GM21825 (cell line): Measurements from ENCODE around the gene UBTD1.

Experiments
- ATAC-seq: cut with Tn5 transposase; IDR thresholded peaks from one replicate; pipeline ENCODE4 v1.9.1; 2021; ENCODE audit warnings: mild to moderate bottlenecking, moderate library complexity; ENCODE audit not compliant: unreplicated experiment

The UBTD1 gene

GRCh38 chr10:97481071-97481470, 17.7 kb upstream of the UBTD1 start:
- ATAC-seq, result no peak

DNA sequence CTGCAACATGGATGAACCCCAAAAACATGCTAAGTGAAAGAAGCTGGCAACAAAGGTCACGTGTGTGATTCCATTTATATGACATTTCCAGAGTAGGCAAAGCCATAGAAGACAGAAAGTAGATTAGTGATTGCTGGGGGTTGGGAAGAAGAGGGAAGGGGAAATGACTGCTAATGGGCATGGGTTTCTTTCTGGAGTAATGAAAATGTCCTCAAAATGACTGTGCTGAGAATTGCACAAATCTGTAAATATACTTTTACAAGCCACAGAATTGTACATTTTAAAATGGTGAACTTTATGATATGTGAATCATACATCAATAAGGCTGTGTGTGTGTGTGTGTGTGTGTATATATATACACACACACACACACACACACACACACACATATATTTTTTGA, 16.3 kb upstream of the UBTD1 start:
- no peak for ATAC-seq

GRCh38 chr10:97483506-97483905, 15.2 kb upstream of the UBTD1 start:
- ATAC-seq, result no peak

GRCh38 chr10:97483921-97484320, 14.8 kb upstream of the UBTD1 start:
- ATAC-seq, result no peak

- ATAC-seq, result no peak
These were observed 13.0 kb upstream of the UBTD1 start for GRCh38 chr10:97485647-97486281.

- no peak for ATAC-seq
These were observed 8.1 kb upstream of the UBTD1 start for GRCh38 chr10:97490592-97490991.

GRCh38 chr10:97494151-97494550, 4.6 kb upstream of the UBTD1 start:
- no peak for ATAC-seq

DNA sequence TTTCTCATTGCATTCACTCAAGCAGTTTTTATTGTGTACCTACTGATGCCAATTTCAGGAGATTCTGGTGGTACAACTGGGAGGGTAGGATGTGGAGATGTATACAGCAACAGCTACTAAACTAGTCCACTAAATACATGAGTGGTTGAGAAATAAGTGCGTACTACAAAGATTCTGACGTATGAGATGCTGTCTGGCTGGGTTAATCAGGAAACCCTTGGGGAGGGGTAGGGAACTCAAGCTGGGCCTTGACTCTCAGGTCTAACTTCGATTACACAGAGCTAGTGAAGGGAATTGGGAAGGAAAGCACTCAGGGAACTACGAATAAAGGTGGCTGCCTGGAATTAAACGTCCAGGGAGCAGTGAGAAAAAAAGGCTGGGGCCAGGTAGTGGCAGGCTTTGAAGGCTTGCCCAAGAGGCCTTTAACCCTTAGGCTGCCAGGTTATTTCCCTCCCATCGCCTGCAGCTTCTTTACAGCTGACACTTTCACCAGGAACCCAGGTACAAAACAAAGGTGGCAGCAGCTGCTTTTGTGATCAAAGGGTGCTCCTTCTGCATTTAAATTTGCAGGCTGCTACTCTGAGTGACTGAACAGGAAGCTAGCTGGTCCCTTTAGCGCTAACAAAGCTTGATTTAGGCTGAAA, 3.7 kb upstream of the UBTD1 start:
- ATAC-seq, result no peak

DNA sequence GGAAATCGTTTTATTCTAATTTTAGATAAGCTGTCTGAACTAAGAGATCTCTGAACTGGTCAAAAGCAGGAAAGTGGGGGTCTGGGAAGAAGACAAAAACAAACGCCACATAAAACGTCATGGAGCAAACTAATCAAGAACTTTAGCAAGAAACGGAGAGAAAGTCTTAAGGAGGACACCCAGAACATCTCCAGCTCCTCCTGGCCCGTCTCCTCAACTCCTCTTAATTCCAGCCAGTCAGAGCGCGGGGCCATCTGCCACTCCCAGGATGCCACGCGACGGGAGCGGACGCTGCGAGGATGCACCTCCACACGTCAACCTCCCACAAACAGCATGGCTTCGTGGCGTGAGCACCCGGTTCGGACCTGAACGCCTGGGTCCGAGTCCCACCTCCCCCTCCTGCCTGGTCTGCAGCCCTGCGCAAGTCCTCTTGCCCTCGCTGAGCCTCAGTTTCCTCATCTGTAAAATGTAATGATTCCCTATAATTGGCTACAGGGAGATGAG, 1.1 kb upstream of the UBTD1 start:
- peak; percentile 34 for ATAC-seq

GRCh38 chr10:97498076-97498840, 466 bp upstream of the UBTD1 start, which contains the start of gene MMS19:
MMS19 (minus strand) TSS chr10:97498422; CDS start chr10:97498384, 38 bp downstream.
- ATAC-seq, result peak; percentile 93

DNA sequence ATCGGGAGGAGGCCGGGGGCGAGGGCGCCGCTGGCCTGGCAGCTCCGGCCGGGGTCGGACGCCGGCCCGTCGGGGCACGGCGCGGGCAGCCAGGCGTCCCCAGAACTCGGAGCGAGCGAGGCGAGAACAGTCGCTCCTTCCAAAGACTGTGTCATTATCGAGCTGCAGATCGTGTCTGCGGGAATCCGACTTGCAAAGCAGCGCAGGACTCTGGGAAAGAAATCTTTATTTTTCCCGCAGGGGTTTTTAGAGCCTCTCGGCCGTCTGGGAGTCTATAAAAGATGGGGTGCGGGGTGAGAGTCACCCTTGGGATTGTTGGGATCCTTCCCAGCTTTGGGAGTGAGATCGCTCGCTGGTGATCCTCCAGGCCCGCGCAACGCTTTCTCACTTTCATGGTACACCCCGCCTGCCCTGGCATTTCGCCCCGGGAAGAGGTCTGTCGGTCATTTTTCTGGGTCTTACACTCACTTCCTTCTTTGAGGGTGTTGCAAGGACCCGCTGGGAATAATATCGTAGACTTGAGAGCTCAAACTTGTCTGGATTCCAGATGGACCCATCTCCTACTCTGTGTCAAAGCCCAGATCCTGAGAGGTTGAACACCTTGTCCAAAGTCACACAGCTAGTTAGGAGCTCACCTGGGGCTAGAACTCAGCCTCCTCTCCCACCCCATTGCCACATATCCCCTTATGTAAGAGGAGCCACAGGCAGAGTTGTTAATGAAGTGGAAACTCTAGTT, 1.0 kb downstream of the UBTD1 start:
- no peak for ATAC-seq

GRCh38 chr10:97500297-97500575, 1.5 kb downstream of the UBTD1 start:
- no peak for ATAC-seq

GRCh38 chr10:97502916-97503315, 4.2 kb downstream of the UBTD1 start:
- no peak for ATAC-seq

GRCh38 chr10:97503406-97503805, 4.7 kb downstream of the UBTD1 start:
- ATAC-seq, result no peak

DNA sequence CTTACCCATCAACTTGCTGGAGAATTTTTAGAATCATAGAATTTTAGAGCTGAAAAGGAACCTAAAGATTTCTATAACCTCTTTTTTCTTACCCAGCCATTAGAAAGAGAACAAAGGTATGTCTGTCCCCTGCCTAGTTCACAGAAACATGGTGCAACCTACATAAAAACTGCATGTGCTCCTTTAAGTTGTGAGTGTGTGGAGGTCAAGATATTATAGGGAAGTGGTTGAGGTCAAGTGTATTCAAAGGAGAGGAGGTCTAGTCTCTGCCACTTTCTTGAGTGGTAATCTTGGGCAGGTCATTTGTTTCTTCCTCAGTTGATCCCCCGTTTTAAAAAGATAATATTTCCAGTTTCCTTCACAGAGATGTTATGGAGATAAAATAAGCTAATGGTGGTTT, 6.4 kb downstream of the UBTD1 start:
- ATAC-seq, result no peak

GRCh38 chr10:97506199-97506991, 7.7 kb downstream of the UBTD1 start:
- no peak for ATAC-seq

- no peak for ATAC-seq
These were observed 9.6 kb downstream of the UBTD1 start for GRCh38 chr10:97508342-97508741.

DNA sequence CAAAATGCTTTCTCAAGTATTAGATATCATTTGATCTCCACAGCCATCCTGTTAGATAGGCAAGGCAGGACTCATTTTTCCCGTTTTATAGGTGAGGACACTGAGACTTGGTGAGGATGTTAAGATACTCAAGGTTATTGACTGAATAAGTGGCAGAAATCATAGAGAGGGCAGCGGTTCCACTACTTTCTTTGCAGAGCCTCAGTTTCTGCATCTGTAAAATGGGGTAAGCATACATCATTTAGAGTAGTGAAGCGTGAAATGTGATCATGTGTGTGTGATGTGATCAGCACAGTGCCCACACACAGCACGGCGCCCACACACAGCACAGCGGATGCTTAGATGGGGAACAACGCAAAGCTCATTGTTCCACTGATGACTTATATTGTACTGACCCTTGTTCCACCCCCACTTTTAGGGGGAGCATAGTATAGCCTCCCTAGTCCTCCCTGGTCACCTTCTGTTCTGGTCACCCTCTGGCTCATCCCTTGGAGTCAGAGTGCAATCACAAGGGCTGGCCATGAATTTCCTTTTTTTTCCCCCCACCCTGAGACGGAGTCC, 10.5 kb downstream of the UBTD1 start:
- no peak for ATAC-seq

DNA sequence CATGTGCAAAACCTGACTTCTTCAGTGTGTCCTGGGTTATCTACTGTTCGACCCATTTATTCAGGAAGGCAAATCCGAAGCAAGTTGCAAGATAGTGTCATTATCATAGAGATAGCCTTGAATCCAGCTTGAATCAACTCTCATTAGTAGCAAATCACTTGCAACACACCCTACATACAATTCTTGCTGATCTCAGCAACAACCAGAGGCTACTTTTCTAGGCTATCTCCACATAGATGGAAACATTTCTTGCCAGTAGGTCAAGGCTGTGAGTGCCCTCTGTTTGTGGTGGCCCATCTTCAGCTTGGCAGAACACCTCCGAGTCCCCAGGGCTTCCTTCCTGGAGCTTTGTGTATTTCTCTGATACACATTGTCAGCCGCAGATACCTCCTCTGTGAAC, 12.0 kb downstream of the UBTD1 start:
- no peak for ATAC-seq

GRCh38 chr10:97511711-97512440, 13.2 kb downstream of the UBTD1 start:
- ATAC-seq, result no peak
